DOHH2 (cell line): ENCODE measurements around the gene TEX29.

Experiments used
- H3F3A ChIP-seq: fragments of 200-600 bp; sonication (generic), shearing (Covaris generic); 2 replicates; pipeline ENCODE4 v1.6.0; 2016; ENCODE audit warnings: antibody characterized with exemption, mild to moderate bottlenecking; ENCODE audit not compliant: control insufficient read depth, insufficient read depth
- H3K27ac ChIP-seq: fragments of 200-600 bp; sonication (generic); 2 replicates; pipeline ENCODE4 v1.5.1; 2014; ENCODE audit warnings: low read depth, mild to moderate bottlenecking, low read length, moderate library complexity
- H3K27me3 ChIP-seq: fragments of 200-600 bp; sonication (generic); 2 replicates; pipeline ENCODE4 v1.6.1; 2014; ENCODE audit warnings: mild to moderate bottlenecking, low read length, mixed read lengths; ENCODE audit not compliant: control insufficient read depth
- H3K36me3 ChIP-seq: fragments of 200-600 bp; sonication (generic); 2 replicates; pipeline ENCODE4 v1.6.1; 2014; ENCODE audit warnings: mild to moderate bottlenecking, low read length, moderate library complexity, mixed read lengths; ENCODE audit not compliant: control insufficient read depth
- H3K4me1 ChIP-seq: fragments of 200-600 bp; sonication (generic); 2 replicates; pipeline ENCODE4 v1.6.1; 2014; ENCODE audit warnings: mild to moderate bottlenecking, low read length, mixed read lengths; ENCODE audit not compliant: control insufficient read depth
- H3K4me2 ChIP-seq: fragments of 200-600 bp; sonication (generic); 2 replicates; pipeline ENCODE4 v1.6.0; 2014; ENCODE audit warnings: mild to moderate bottlenecking, low read length, moderate library complexity
- H3K4me3 ChIP-seq: fragments of 200-600 bp; sonication (generic); 2 replicates; pipeline ENCODE4 v1.5.1; 2014; ENCODE audit warnings: mild to moderate bottlenecking, low read length, mixed read lengths
- H3K79me2 ChIP-seq: fragments of 200-600 bp; sonication (generic); 2 replicates; pipeline ENCODE4 v1.6.1; 2014; ENCODE audit warnings: mild to moderate bottlenecking, low read length, mixed read lengths; ENCODE audit not compliant: control insufficient read depth
- H3K9me2 ChIP-seq: fragments of 200-600 bp; sonication (generic); replicated peaks from 2 replicates; pipeline ENCODE4 v1.6.1; 2014; ENCODE audit warnings: mild to moderate bottlenecking, low read length, mixed read lengths; ENCODE audit not compliant: control insufficient read depth
- H3K9me3 ChIP-seq: fragments of 200-600 bp; sonication (generic); 2 replicates; pipeline ENCODE4 v1.6.1; 2014; ENCODE audit warnings: antibody characterized with exemption, low read length, mixed read lengths; ENCODE audit not compliant: control insufficient read depth, insufficient read depth
- H4K20me1 ChIP-seq: fragments of 200-600 bp; sonication (generic); 2 replicates; pipeline ENCODE4 v1.6.0; 2014; ENCODE audit warnings: low read depth, mild to moderate bottlenecking, antibody characterized with exemption, low read length, moderate library complexity; ENCODE audit not compliant: control insufficient read depth, insufficient read depth
- CTCF ChIP-seq: fragments of 200-600 bp; sonication (generic); IDR thresholded peaks from one replicate; pipeline ENCODE4 v1.5.1; 2014; ENCODE audit warnings: antibody characterized with exemption, mild to moderate bottlenecking, low read depth, low read length; ENCODE audit not compliant: poor library complexity, severe bottlenecking
- EZH2phosphoT487 ChIP-seq: fragments of 200-600 bp; sonication (generic); IDR thresholded peaks from 2 replicates; pipeline ENCODE4 v1.6.1; 2017; ENCODE audit warnings: borderline replicate concordance, mild to moderate bottlenecking, antibody characterized with exemption, low read length, moderate library complexity, mixed read lengths

TEX29 gene

DNA sequence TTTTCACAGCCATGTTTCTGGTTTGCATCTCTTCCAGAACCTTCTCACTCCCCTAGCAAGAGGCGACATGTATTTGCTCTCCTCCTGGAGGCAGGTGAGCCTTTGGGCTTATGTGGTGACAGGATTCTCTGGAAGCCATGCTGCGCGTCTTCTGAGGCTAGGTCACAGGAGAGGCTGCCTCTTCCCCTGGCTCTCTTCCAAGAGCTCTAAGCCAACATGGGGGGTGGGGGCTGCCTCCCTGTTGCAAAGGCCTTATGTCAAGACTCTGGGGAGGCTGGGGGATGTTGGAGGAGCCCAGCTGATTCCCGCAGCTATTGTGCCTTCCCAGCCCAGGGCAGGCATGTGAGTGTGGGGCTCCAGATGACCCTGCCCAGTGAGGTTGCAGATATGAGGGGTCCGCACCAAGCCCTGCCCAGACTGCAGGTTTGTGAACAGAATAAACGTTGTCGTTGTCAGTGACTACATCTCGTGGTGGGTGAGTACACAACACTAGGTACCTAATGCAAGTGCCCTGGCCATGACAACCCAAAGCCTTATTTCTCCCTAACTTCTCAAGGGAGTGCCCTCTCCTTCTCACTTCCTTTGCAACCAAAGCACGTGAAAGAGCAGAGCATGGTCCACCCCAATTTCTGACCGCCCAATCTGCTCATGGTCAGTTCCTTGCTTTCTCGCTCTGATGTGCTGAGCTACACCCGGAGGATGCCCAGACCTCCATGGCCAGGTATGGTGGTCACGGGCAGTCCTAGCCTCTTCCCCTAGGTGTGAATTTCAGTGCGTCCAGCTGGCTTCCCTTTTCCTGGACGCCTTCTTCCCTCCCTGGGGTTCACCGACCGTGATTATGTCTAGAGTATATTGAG is 44.9 kb downstream of the TEX29 start:
- Histone ChIP-seq H3F3A (no peaks in the 10 kb centered on the region), H3K9me3 (no peaks in the 10 kb centered on the region), H3K27ac (no peak overlapping the region), H4K20me1 (no peaks in the 10 kb centered on the region), H3K9me2 (no peaks in the 10 kb centered on the region), H3K36me3 (no peaks in the 10 kb centered on the region), H3K27me3 (no peaks in the 10 kb centered on the region), H3K4me2 (no peak overlapping the region), H3K79me2 (no peaks in the 10 kb centered on the region), H3K4me1 (no peaks in the 10 kb centered on the region), H3K4me3 (no peak overlapping the region)
- no peak for TF ChIP-seq EZH2phosphoT487
- TF ChIP-seq CTCF, result no peak

DNA sequence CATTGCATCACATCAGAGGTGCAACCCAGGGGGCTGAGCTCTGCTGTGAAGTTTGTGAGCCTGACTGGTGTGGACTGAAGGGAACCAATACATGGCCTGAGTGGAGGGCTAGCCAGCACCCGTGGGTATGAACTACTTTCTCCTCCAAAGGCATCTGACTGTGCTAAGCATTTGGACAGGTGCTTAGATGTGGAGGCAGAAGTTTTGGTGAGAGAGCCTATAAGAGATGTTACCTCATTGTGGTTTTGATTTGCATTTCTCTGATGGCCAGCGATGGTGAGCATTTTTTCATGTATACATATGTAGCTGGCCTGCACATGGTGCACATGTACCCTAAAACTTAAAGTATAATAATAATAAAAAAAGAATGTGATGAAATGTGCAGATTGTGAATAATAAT is 46.9 kb downstream of the TEX29 start:
- Histone ChIP-seq H3K4me2 (no peak overlapping the region), H3K27ac (no peak overlapping the region), H3K9me3 (no peaks in the 10 kb centered on the region), H3K9me2 (no peaks in the 10 kb centered on the region), H3K4me1 (0 out of 2 replicates have a peak, but pooled peaks cover under 1% of the 10 kb centered on the region), H4K20me1 (no peaks in the 10 kb centered on the region), H3K4me3 (no peak overlapping the region), H3K27me3 (no peaks in the 10 kb centered on the region), H3K36me3 (no peaks in the 10 kb centered on the region), H3K79me2 (no peaks in the 10 kb centered on the region), H3F3A (no peaks in the 10 kb centered on the region)
- no peak for TF ChIP-seq EZH2phosphoT487

DNA sequence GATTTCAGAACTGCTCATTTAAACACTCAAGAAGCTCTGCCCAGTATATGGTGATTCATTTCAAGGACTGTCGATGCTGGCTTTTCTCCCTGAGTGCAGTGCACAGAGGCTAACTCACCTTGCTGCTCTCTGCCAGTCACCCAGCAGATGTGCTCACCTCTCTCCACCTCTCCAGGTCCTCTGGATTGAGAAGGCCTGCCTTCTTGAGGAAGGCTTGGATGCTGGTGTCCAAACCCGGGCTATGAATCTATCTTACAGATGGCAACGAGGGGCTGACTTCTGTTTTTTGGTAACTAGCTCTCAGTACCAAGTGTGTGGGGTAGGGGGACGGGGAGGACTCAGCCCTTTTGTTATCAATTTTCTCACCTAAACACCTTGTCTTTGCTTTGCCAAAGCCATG is 47.6 kb downstream of the TEX29 start:
- H3K9me3 ChIP-seq, result no peaks in the 10 kb centered on the region
- H3K4me2 ChIP-seq, result no peak overlapping the region
- no peaks in the 10 kb centered on the region for H3K36me3 ChIP-seq
- no peaks in the 10 kb centered on the region for H3K9me2 ChIP-seq
- H3K27ac ChIP-seq, result no peak overlapping the region
- no peak overlapping the region for H3K4me3 ChIP-seq
- H3F3A ChIP-seq, result no peaks in the 10 kb centered on the region
- no peaks in the 10 kb centered on the region for H3K79me2 ChIP-seq
- TF ChIP-seq CTCF (no peak), EZH2phosphoT487 (no peak)
- H4K20me1 ChIP-seq, result no peaks in the 10 kb centered on the region
- no peaks in the 10 kb centered on the region for H3K27me3 ChIP-seq
- peaks cover 8% of the 10 kb centered on the region for H3K4me1 ChIP-seq

DNA sequence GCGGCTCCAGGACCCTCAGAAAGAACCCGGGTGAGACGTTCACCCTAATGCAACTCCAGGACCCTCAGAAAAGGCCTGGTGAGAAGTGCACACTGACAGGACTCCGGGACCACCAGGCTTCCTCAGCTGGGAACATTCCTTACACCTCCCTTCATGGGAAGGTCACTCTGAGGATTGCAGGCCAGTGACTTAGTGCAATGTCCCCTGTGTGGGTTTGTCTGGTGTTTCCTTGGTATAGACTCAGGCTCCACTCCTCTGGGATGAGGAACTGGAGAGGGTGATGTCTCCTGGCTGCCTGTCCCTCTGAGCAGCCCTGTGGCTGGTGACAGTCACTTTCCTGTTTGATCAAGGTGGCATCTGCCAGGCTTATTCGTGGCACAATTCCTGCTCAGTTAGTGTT is 49.7 kb downstream of the TEX29 start:
- Histone ChIP-seq H3K27me3 (no peaks in the 10 kb centered on the region), H3K4me2 (no peak overlapping the region), H3K9me3 (no peaks in the 10 kb centered on the region), H3K4me3 (no peak overlapping the region), H3K9me2 (no peaks in the 10 kb centered on the region), H3K27ac (no peak overlapping the region), H3K36me3 (no peaks in the 10 kb centered on the region), H3K79me2 (no peaks in the 10 kb centered on the region), H4K20me1 (no peaks in the 10 kb centered on the region), H3K4me1 (peaks cover 11% of the 10 kb centered on the region), H3F3A (no peaks in the 10 kb centered on the region)
- TF ChIP-seq EZH2phosphoT487 (no peak), CTCF (no peak)
